ENCODE data around the gene CLEC16A. TPM values are rescaled to one million over a fixed set of nuclear protein-coding genes. Genes with fewer than 3 reads are reported as not detected.
A peak's percentile ranks its signal among the peaks of the same experiment; 100 is the strongest.

The CLEC16A gene
- total RNA-seq, 2 donors from 2014 or later, result 46.6 to 47.6 TPM

- ATAC-seq (ENCODE audit: insufficient number of reproducible peaks, low FRiP score, low read depth), result no peak
- Histone ChIP-seq H3K36me3 (peaks cover 2% of the 10 kb centered on the region), H3K4me1 (ENCODE audit: control insufficient read depth in 1 of 2, low read depth in 2 of 2) (peaks cover 22 to 40% of the 10 kb centered on the region in 2 donors), H3K9me3 (no peaks in the 10 kb centered on the region), H3K27ac (peak overlapping the region; percentile 25 to 64), H3K27me3 (replicated peaks; ENCODE audit: insufficient read depth) (no peaks in the 10 kb centered on the region), H3K4me3 (no peak overlapping the region)
- TF ChIP-seq CTCF (IDR thresholded peaks at IDR 0.05), result no peak
- no peak for DNase-seq (ENCODE audit: low spot score)
Observed at GRCh38 chr16:10972108-10972818, 27.9 kb downstream of the CLEC16A start.

DNA sequence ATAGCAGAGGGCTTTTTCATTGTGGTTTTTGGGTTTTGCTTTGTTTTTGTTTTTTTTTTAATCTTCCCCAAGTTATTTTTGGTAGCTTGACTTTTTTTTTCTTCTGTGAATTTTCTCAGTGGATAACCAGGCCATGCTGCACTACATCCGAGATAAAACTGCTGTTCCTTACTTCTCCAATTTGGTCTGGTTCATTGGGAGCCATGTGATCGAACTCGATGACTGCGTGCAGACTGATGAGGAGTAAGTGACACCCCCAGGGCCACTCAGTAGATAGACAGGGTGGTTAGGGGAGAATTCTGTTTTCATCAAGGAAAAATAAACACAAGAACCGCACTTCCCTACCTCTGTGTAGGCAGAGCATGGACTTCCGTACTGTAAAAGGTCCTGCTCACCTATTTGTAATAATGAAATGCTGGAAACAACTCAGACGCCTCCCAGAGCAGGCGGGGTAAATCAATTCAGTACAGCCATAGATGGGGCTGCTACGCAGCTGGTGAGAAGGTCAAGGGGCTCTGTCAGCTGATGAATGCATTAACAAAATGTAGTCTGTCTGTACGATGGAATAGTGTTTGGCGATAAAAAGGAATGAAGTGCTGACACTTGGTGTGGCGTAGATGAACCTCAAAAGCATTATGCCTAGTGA lies 28.6 kb downstream of the CLEC16A start:
- TF ChIP-seq CTCF (IDR thresholded peaks at IDR 0.05), result no peak
- no peak for ATAC-seq (ENCODE audit: insufficient number of reproducible peaks, low FRiP score, low read depth)
- Histone ChIP-seq H3K27me3 (replicated peaks; ENCODE audit: insufficient read depth) (no peaks in the 10 kb centered on the region), H3K4me3 (no peak overlapping the region), H3K36me3 (peaks cover 4% of the 10 kb centered on the region), H3K27ac (peak overlapping the region; percentile 25 to 64), H3K4me1 (ENCODE audit: control insufficient read depth in 1 of 2, low read depth in 2 of 2) (peaks cover 22 to 40% of the 10 kb centered on the region in 2 donors), H3K9me3 (no peaks in the 10 kb centered on the region)
- DNase-seq (ENCODE audit: low spot score), result no peak

- Histone ChIP-seq H3K4me3 (no peak overlapping the region), H3K27me3 (replicated peaks; ENCODE audit: insufficient read depth) (no peaks in the 10 kb centered on the region), H3K4me1 (ENCODE audit: control insufficient read depth in 1 of 2, low read depth in 2 of 2) (peaks cover 20 to 35% of the 10 kb centered on the region in 2 donors), H3K9me3 (no peaks in the 10 kb centered on the region), H3K27ac (no peak overlapping the region), H3K36me3 (peaks cover 4% of the 10 kb centered on the region)
- no peak for TF ChIP-seq CTCF (IDR thresholded peaks at IDR 0.05)
- no peak for ATAC-seq (ENCODE audit: insufficient number of reproducible peaks, low FRiP score, low read depth)
- no peak for DNase-seq (ENCODE audit: low spot score)
Observed at GRCh38 chr16:10976634-10977033, 32.3 kb downstream of the CLEC16A start.

DNA sequence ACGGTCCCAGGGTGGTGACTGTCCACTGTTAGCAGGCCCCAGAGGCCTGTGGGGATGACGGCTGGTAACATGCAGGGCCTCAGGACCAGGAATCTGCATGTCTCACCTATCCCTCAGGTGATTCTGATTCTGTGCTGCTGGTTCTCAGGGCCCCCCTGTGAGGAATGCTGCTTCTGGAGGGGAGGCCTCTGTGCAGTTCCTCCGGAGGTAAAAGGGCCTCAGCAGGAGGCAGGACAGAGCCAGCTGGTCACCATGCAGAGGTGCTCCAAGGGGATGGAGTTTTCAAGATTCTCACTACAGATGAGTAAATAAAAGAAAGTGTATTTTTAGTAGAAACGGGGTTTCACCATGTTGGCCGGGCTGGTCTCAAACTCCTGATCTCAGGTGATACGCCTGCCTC lies 33.8 kb downstream of the CLEC16A start:
- Histone ChIP-seq H3K4me1 (ENCODE audit: control insufficient read depth in 1 of 2, low read depth in 2 of 2) (peaks cover 8 to 20% of the 10 kb centered on the region in 2 donors), H3K27me3 (replicated peaks; ENCODE audit: insufficient read depth) (no peaks in the 10 kb centered on the region), H3K36me3 (peaks cover 4% of the 10 kb centered on the region), H3K9me3 (no peaks in the 10 kb centered on the region), H3K4me3 (no peak overlapping the region), H3K27ac (no peak overlapping the region)
- DNase-seq (ENCODE audit: low spot score), result no peak
- no peak for TF ChIP-seq CTCF (IDR thresholded peaks at IDR 0.05)
- ATAC-seq (ENCODE audit: insufficient number of reproducible peaks, low FRiP score, low read depth), result no peak

GRCh38 chr16:10978871-10979446 lies 34.6 kb downstream of the CLEC16A start:
- no peaks in the 10 kb centered on the region for H3K27me3 ChIP-seq (replicated peaks; ENCODE audit: insufficient read depth)
- ATAC-seq (ENCODE audit: insufficient number of reproducible peaks, low FRiP score, low read depth), result no peak

More at GRCh38 chr16:10978871-10979446, 34.6 kb downstream of the CLEC16A start:
- no peak for DNase-seq (ENCODE audit: low spot score)
- no peak for TF ChIP-seq CTCF (IDR thresholded peaks at IDR 0.05)
- peaks cover 8 to 16% of the 10 kb centered on the region in 2 donors for H3K4me1 ChIP-seq (ENCODE audit: control insufficient read depth in 1 of 2, low read depth in 2 of 2)
- peaks cover 4% of the 10 kb centered on the region for H3K36me3 ChIP-seq
- no peaks in the 10 kb centered on the region for H3K9me3 ChIP-seq
- H3K27ac ChIP-seq, result peak overlapping the region; percentile 82 to 83
- no peak overlapping the region for H3K4me3 ChIP-seq
